GM18519 (cell line): ENCODE results near the gene CST8.
"Not testable (repeated sequence)": the region's sequence is repeated elsewhere in the genome, so short reads cannot be mapped to it uniquely, and the experiment has no call there.

Source experiments
- ATAC-seq: cut with Tn5 transposase; IDR thresholded peaks from one replicate; pipeline ENCODE4 v1.9.1; 2021; ENCODE audit warnings: mild to moderate bottlenecking, moderate library complexity; ENCODE audit not compliant: unreplicated experiment, low FRiP score

The CST8 gene

DNA sequence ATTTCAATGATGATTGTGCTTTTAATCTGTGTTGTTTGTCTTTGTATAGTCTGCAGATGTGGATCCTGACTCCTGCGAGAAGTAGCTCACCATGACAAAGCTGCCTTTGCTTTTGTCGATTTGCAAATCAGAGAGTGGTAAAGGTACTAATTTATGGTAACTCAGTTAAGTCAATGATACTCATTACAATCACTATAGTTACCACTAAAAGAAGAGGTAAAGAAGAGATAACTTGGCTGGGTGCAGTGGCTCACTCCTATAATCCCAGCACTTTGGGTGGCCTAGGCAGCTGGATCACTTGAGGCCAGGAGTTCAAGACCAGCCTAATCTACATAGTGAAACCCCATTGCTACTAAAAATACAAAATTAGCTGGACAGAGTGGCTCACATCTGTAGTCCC is 17.6 kb upstream of the CST8 start:
- not testable (repeated sequence) for ATAC-seq

DNA sequence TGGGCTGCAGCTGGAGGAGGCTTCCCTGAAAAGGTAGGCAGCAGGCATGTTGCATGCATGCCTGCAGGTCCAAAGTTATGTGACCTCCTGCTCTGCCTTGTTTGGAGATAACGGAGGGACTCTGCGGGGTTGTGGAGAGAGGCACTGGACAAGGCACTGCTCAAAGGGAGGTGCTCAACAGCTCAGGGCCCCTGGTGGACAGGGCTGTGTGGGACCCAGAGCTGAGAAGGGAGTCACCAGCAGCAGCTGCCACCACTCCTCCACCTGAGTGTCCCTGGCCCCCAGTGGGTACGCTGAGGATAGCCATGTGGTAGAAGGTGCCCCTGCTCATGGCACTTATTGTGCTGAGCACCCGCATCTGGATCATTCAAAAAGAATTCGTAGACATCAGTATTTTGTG is 15.5 kb upstream of the CST8 start:
- ATAC-seq = no peak

DNA sequence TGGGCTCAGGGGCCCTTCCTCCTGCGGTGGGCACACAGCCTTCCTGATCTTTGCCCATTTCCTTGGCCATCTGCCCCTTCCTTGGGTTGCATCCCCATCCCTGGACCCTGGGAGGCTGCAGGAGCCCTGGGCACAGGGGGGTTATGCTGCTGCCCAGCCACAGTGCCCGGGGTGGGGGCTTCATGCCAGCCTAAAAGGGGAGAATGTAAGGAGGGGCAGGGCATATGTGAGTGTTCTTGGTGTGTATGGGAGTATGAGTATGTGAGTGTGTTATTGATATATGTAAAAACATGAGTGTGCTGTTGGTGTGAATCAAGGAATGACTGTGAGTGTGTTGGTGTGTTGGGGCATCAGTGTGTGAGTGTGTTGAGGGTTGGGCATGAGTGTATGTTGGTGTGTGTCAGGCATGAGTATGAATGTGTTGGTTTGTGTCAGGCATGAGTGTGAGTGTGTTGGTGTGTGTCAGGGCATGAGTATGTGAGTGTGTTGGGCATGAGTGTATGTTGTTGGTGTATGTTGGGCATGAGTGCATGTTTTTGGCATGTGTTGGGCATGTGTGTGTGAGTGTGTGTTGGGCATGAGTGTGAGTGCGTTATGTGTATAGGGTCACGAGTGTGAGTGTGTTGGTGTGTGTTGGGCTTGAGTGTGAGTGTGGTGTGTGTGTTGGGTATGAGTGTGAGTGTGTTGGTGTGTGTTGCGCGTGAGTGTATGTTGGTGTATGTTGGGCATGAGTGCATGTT is 14.7 kb upstream of the CST8 start:
- no peak for ATAC-seq

DNA sequence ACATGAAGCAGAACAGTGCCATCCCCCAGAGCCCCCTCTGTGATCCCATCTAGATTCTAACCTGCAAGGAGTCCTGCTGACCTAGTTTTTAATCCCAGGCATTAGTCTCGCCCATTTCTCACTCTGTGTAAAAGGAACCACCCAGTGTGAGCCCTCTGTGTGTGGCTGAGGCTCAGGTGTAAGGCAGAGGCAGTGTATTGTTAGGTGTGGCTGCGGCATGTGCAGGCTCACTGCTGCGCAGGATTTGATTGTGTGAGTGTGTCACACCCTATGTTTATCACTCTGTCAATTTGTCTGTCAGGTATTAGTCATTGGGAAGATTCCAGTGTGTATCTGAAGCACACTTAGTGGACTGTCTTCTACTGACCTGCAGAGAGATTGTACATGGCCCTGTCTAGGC is 13.7 kb upstream of the CST8 start:
- no peak for ATAC-seq

DNA sequence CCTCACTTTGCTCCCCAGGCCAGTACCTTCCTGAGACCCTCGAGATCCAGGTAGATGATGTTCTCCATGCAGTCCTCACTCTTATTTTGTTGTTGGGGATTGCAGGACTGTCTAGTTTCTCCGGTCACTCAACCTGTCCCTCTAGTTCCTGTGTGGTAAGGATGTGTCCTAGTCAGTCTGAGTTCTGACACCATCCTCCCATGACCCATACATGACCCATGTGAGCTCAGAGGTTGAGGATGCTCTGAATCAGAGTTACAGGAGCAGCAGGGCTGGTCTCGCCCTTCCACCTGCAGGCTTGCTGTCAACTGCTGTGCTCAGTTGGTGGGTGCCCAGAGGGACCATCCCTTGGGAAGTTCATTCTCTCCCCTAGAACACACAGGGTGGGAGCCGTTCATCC is 11.9 kb upstream of the CST8 start:
- no peak for ATAC-seq

DNA sequence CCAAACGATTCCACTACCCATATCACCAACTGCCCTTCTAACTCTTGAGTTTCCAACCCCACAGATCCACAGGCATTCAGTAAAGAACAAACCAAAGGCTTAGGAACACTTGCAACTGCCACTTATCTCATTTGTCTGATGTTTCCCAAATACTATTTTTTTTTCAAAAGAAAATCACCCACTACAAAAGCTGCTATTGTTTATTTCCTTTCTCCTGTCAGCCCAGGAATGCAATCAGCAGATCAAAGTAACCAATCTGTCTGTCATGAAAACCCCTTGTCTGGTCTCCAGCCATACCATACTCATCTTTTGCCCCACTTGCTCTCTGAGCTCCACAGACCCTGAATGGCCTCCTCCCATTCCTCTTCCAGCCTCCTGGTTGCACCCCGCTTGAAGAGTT is 8.8 kb upstream of the CST8 start:
- no peak for ATAC-seq

DNA sequence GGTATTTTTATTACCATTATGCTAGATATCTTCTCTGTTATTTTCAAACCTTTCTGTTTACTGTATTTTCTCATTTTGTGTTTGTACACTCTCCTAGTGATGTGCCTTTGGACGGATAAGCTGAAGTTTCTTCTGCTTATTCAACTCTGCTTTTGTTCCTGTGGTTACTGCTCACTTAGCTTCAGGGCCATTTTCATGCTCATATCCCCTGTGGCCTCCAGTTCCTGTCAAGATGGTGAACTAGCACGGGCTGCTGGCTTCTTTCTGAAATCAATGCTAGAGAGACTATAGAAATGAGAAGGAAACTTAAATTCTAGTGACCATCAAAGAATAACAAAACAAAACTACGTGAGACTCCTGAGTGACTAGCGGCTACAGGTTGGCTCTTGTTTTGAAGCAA is 6.8 kb upstream of the CST8 start:
- ATAC-seq = no peak

DNA sequence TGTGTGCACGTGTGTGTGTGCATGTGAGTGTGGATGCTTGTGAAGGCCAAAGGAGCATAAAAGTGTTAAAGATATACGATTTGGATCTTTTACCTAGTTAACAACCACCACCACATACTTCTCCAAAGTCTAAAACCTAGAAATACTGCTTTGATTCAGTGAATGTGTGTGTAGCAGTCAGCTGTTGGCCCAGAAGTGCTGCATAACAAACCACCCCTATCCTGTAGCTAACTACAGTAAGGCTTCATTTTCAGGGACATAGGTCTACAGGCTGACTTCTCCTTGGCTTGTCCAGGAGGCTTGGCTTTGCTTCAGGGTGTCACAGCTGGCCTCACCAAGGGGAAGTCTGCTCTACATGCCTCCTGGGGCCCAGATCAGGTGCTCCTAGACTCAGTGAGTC is 2.4 kb upstream of the CST8 start:
- no peak for ATAC-seq

DNA sequence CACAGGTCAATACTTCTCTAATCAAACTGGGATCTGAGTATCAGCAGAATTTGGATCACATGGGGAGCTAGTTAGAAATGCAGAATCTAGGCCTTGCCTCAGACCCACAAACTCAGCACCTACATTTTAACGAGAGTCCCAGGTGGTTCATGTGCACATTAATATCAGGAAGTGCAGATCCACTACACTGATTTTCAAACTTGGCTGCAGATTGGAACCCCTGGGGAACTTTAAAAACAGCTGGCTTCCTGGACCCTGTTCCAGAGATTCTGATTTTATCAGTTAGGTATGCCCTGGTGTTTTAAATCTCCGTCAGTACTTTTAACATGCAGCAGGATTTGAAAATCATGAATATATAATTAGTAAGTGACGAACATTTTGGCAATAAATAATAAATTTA is 1.9 kb upstream of the CST8 start:
- ATAC-seq = no peak

DNA sequence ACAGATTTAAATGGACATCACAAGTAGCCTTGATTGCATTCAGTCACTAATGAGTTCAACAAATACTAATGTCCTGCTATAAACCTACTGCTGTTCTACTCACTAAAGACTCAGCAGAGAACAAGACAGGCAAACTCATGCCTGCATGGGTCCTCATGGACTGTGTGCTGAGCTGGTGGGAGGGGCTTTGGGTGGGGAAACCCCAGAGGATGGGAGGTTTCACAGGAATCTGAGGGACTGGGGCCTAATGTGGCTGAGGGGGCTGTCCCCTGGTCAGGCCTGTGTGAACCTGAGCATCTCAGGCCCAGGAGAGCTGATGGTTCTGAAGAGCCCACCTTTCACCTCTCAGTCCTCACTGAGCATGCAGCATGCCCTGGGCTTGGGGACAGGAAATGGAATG is 1.4 kb downstream of the CST8 start:
- no peak for ATAC-seq

DNA sequence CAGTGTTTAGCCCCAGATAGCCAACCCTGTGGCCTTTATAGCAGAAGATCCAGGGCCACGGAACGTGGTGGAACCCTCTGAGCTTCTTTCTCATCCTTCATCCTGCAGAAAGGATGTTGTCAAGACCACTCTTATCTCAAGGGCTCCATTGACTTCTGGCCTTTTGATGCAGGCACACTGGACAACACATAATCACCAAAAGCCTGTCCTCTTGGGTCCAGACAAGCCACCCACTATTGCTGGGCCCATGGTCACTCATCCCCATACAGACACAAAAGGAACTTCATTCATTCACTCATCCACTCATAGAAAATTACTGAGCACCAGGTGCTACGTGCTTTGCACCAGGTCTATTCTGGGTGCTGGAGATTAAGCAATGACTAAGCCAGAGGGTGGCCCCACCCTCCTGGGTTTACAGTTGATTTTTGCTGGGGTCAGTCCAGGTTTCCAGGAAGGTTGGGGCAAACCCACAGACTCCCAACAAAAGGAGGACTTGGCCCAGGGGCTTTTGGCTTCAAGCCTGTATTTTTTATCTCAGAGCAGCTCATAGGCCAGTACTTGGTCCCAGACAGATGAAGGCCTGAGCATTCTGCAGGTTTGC is 2.4 kb downstream of the CST8 start:
- ATAC-seq = no peak

DNA sequence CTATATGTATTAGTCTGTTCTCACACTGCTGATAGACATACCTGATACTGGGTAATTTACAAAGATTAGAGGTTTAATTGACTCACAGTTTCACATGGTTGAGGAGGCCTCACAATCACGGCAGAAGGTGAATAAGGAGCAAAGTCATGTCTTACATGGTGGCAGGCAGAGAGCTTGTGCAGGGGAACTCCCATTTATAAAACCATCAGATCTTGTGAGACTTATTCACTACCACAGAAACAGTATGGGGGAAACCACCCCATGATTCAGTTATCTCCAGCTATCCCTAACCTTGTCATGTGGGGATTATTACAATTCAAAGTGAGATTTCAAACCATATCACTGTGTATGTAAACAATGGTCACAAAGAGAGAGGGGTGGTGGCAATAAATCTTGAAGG is 6.6 kb downstream of the CST8 start:
- no peak for ATAC-seq

DNA sequence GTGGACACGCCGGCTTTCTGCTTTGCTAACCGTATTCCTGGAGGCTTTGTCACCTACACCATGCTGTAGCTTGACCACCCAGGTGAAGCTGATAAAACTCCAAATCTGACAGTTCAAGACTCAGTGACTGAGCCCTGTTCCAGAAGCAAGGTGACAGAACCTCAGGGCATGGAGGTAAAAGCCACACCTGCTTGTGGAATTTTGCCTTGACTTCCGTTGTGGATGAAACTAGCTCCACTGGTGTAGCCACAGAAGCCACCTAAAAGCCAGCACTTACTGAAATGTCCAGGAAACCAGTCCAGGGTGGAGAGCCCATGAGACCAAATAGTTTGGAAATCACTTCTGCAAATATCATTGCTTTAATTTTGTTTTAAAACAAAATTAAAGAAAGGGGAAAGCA is 11.0 kb downstream of the CST8 start:
- ATAC-seq = no peak

DNA sequence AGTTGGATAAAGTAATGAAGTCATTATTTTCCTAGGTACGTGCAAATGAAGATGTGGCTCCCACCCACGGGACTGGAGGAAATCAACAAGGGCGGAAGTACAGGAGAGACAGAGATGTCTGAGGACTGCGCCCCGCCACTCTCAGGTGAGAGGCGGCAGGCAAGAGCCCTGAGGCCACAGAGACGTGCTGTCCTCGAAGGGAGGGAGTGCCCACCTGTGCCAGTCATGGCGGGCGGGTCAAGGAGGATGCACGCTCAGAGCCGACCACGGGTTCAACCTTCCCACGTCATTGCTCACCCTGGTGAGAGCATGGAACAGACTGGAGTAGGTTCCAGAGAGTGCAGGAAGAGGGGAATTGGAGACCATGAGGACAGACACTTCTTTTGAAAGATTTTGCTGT is 12.7 kb downstream of the CST8 start:
- no peak for ATAC-seq

DNA sequence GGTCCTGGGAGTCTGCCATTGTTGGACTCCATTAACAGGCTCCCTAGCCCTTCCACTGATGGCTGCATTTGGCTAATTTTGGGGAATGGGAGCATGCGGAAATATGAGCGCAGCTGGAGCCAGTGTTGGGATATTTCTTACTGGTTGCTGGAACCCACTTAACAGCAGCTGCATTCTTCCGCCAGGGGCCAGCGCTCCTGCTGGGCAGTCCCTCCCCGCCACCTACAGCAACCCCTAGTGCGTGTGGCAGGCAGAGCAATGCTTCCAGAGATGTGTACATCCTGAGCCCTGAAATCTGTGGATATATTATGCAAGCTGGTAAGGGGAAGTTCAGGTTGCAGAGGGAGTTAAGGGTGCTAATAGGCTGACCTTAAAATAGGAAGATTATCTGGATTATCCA is 16.4 kb downstream of the CST8 start:
- no peak for ATAC-seq

DNA sequence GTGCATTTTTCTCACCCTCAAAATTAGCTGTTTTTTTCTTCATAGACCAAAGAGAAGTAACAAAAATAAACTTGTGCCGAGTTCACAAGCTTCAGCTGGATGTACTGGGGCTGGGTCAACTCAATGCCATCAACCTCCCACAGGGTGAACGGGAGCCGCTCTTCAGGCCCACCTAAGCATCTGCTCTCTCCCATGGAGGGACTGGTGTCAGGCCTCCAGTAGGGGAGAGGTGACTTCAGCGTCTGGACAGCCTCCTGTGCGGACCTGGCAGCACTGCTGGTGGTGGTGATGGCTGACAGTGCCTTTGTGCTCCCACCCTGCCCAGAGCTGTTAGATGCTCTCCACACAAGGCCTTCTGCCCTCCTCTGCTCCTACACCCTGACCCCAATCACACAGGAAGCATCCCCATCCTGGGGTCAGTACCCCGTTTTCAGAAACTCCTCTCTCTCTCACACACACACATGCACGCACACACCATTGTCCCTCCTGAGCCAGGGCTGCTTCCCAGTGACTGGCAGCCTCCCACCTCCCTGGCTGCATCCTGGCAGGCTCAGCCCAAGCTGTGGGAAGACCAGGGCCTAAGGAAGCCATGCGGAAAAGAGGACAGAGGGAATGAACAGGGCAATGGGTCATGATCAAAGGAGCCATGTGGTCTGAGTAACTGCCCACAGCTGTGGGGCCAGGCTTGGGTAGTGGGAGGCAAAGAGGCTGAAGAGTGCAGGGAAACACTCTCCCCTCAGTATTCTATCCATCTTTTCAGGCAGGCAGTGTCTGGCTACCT is 17.7 kb downstream of the CST8 start:
- ATAC-seq = no peak

DNA sequence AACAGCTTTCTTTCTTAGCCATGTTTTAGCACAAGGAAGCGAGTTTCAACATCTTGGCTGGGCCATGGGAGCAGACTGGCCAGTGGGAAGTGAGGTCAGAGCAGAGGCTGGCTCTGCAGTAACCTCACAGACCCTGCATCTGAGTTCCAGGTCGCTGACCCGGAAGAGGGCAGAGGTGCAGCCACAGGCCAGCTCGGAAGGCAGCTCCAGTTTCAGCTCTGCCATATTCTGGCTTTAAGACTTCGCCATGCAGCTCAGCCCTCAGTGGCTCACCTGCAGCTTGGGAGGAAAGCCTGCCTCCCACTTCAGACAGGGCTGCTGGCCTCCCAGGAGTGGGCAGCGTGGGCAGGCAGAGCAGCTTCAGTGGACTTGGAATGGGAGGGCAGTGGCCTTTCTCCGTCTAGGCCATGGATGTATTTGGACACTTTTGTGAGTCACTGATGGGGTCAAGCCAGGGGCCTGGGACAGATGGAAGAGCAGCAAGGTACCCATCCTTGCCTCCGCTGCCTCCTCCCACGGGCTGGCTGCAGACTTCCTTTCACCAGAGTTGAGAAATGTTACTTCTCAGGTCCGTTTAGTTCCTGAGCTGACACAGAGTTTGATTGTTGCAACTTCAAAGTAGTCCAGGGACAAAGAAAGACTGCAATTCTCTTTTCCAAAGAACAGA is 18.5 kb downstream of the CST8 start:
- no peak for ATAC-seq

DNA sequence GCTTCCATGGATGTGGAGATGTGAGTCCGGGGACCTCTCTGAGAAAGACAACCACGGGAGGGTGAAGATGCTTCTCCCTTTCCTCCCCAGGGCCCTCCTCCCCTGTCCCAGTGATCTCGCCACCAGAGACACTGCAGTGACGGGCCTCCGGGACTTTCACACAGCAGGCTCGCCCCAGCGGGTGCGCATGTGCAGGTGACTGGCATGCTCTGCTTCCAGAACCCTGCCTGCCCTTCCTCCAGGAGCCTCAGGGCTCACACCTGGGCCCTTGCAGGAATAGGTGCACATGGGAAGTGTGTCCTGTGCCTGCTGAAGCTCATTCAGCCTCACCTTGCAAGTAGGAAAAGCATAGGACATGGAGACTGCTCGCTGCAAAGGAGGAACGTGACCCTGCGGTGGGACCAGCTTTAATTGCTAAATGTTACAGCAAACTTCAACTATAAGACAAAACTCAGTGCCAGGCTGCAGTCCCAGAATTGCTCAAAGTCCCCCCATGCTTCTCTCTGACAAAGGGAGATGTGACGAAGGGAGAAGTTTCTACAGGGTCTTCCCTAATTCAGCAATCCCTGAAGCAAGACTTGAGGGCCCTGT is 19.2 kb downstream of the CST8 start:
- no peak for ATAC-seq

DNA sequence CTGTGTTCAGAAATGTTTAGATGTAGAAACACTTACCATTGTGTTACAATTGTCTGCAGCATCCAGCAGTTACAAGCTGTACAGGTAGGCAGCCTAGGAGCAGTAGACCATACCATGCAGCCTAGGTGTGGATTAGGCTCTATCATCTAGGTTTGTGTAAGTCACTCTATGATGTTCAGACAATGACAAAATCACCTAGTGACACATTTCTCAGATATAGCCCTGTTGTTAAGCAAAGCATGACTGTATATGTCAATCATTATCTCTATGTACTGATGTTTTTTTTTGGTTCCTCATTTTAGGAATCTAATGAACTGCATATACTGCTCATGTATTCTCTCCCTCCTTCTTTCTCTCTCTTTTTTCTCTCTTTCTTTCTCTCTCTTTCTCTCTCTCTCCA is 22.2 kb downstream of the CST8 start:
- no peak for ATAC-seq

DNA sequence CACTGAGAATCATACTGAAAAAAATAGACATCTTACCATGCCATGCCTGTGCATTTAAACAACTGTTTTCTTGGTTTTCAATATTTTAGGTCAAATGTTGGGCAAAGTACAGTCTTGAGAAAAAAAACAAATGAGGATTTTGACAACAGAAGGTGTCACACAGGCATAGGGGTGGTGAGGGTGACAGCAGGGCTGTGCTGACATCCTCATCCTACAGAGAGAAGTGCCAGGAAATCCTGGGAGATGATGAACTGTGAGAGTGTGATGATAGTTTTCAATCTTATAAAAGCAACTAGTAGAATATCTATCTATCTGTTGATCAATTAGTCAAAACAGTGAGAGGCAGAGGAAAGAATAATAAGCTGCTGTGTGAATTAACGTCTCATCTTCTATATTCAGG is 23.9 kb downstream of the CST8 start:
- ATAC-seq = no peak
